HEK293T (cell line): ENCODE measurements around the gene NR5A1.

Experiments
- FOXA1 ChIP-seq: fragments of 450-650 bp; IDR thresholded peaks from 2 replicates; pipeline ENCODE4 v1.6.1; 2016; ENCODE audit warnings: mild to moderate bottlenecking
- LEF1 ChIP-seq: fragments of 450-650 bp; IDR thresholded peaks from 2 replicates; pipeline ENCODE4 v1.6.1; 2017; ENCODE audit warnings: mild to moderate bottlenecking, borderline replicate concordance

DNA sequence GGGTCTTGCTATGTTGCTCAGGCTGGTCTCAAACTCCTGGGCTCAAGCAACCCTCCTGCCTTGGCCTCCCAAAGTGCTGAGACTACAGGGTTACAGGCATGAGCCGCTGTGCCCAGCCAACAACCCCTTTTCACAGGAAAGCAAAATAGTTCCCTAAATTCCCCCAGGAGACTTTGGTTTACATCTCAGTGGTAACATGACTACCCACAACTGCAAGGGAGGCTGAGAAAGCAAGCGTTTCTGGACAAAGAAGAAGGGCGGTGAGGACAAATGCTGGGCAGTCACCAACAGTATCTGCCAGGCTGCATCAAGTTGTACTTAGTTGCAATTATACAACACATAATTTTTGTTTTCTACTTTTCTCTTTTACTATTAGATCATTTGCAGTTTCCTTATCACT is 64.4 kb downstream of the NR5A1 start:
- TF ChIP-seq FOXA1 (no peak), LEF1 (no peak)
